Activated CD4-positive, alpha-beta T cell treated with anti-CD3 and anti-CD28 coated beads, Interleukin-2, Interleukin-6, amounts not matched to agents 100 ng/mL and 50 ng/mL, durations not matched to agents 16 hours and 8 hours (primary cell): Measurements from ENCODE around the gene APOL6.
A peak's percentile ranks its signal among the peaks of the same experiment; 100 is the strongest.
"Not testable (repeated sequence)": the region's sequence is repeated elsewhere in the genome, so short reads cannot be mapped to it uniquely, and the experiment has no call there.

Experiments used
- DNase-seq: peaks from one replicate; pipeline ENCODE4 v3.0.0-alpha.2; 2020

The APOL6 gene

GRCh38 chr22:35641494-35642120, 6.6 kb upstream of the APOL6 start:
- DNase-seq, result no peak

GRCh38 chr22:35642305-35642741, 5.9 kb upstream of the APOL6 start:
- DNase-seq, result no peak

- DNase-seq, result no peak
These were observed 4.3 kb upstream of the APOL6 start for GRCh38 chr22:35643991-35644390.

GRCh38 chr22:35645646-35646045, 2.6 kb upstream of the APOL6 start:
- no peak for DNase-seq

GRCh38 chr22:35649026-35649553, 844 bp downstream of the APOL6 start:
- DNase-seq, result no peak

GRCh38 chr22:35649636-35650250, 1.5 kb downstream of the APOL6 start:
- no peak for DNase-seq

GRCh38 chr22:35651085-35651484, 2.8 kb downstream of the APOL6 start:
- DNase-seq, result no peak

GRCh38 chr22:35653824-35654223, 5.6 kb downstream of the APOL6 start:
- no peak for DNase-seq

- DNase-seq, result no peak
These were observed 8.1 kb downstream of the APOL6 start for GRCh38 chr22:35656284-35656752.

GRCh38 chr22:35657571-35658312, 9.5 kb downstream of the APOL6 start:
- no peak for DNase-seq

- DNase-seq, result peak; percentile 37
These were observed 12.3 kb downstream of the APOL6 start for GRCh38 chr22:35660291-35661127.

- peak; percentile 32 for DNase-seq
These were observed 13.2 kb downstream of the APOL6 start for GRCh38 chr22:35661464-35661863.

GRCh38 chr22:35662914-35663313, 14.7 kb downstream of the APOL6 start:
- DNase-seq, result no peak

GRCh38 chr22:35663371-35663770, 15.1 kb downstream of the APOL6 start:
- DNase-seq, result no peak

- no peak for DNase-seq
These were observed 16.8 kb downstream of the APOL6 start for GRCh38 chr22:35664955-35665587.

GRCh38 chr22:35666699-35667098, 18.5 kb downstream of the APOL6 start:
- DNase-seq, result not testable (repeated sequence)

- no peak for DNase-seq
These were observed 26.1 kb downstream of the APOL6 start for GRCh38 chr22:35674335-35674734.

- not testable (repeated sequence) for DNase-seq
These were observed 27.8 kb downstream of the APOL6 start for GRCh38 chr22:35676065-35676464.

- no peak for DNase-seq
These were observed 29.4 kb downstream of the APOL6 start for GRCh38 chr22:35677460-35678187.

GRCh38 chr22:35678836-35679235, 30.6 kb downstream of the APOL6 start:
- DNase-seq, result no peak

GRCh38 chr22:35679492-35679891, 31.2 kb downstream of the APOL6 start:
- DNase-seq, result peak; percentile 30
